DMS153 (cell line): ENCODE measurements around the gene SEC14L1.
"Not testable (repeated sequence)": the region's sequence is repeated elsewhere in the genome, so short reads cannot be mapped to it uniquely, and the experiment has no call there.

Experiments used
- DNase-seq: peaks from one replicate; lab custom pipeline; 2025; lab: John Stamatoyannopoulos, UW

SEC14L1 gene

GRCh38 chr17:77140878-77141767 lies at the start of gene SEC14L1:
SEC14L1 (plus strand) TSS chr17:77140969; CDS start chr17:77143597, 2,628 bp downstream.
- no peak for DNase-seq

- DNase-seq = no peak
These were observed 48.7 kb upstream of the SEC14L1 start for GRCh38 chr17:77092025-77092424.

GRCh38 chr17:77095461-77095860 lies 45.3 kb upstream of the SEC14L1 start:
- DNase-seq = no peak

- DNase-seq = no peak
These were observed 44.1 kb upstream of the SEC14L1 start for GRCh38 chr17:77096570-77097214.

GRCh38 chr17:77097631-77098180 lies 43.1 kb upstream of the SEC14L1 start:
- DNase-seq = no peak

- no peak for DNase-seq
These were observed 41.8 kb upstream of the SEC14L1 start for GRCh38 chr17:77098884-77099545.

- no peak for DNase-seq
These were observed 40.8 kb upstream of the SEC14L1 start for GRCh38 chr17:77099997-77100396.

GRCh38 chr17:77101521-77102410 lies 39.0 kb upstream of the SEC14L1 start:
- DNase-seq = no peak

GRCh38 chr17:77102411-77103134 lies 38.2 kb upstream of the SEC14L1 start:
- DNase-seq = not testable (repeated sequence)

GRCh38 chr17:77105706-77106105 lies 35.1 kb upstream of the SEC14L1 start:
- no peak for DNase-seq

- no peak for DNase-seq
These were observed 33.9 kb upstream of the SEC14L1 start for GRCh38 chr17:77106874-77107358.

GRCh38 chr17:77107506-77108433 lies 33.0 kb upstream of the SEC14L1 start:
- DNase-seq = no peak

- DNase-seq = no peak
These were observed 31.5 kb upstream of the SEC14L1 start for GRCh38 chr17:77109159-77109759.

GRCh38 chr17:77109764-77110359 lies 30.9 kb upstream of the SEC14L1 start:
- no peak for DNase-seq

- not testable (repeated sequence) for DNase-seq
These were observed 29.4 kb upstream of the SEC14L1 start for GRCh38 chr17:77111165-77111933.

- DNase-seq = no peak
These were observed 28.9 kb upstream of the SEC14L1 start for GRCh38 chr17:77111934-77112296.

GRCh38 chr17:77115510-77115909 lies 25.3 kb upstream of the SEC14L1 start:
- no peak for DNase-seq

- DNase-seq = no peak
These were observed 24.8 kb upstream of the SEC14L1 start for GRCh38 chr17:77115947-77116346.
